Heart left ventricle (tissue), 13 donors: ENCODE measurements around the gene CCDC74B.
"Not testable (repeated sequence)": the region's sequence is repeated elsewhere in the genome, so short reads cannot be mapped to it uniquely, and the experiment has no call there.

Source experiments
- POLR2A ChIP-seq, 2 donors: fragments of 450-650 bp; IDR thresholded peaks; one replicate each; pipeline ENCODE4 v1.6.1; 2017; ENCODE audit warnings: antibody characterized with exemption in 2 of 2, mild to moderate bottlenecking in 2 of 2, moderate library complexity in 2 of 2
- TF ChIP-seq, protein P1 (sequence below), 12 donors: fragments of 200-600 bp; sonication (generic) in 4 of 12; IDR thresholded peaks; one replicate each; pipeline versions ENCODE4 v1.5.0 to v1.8.0; 2018 to 2022; ENCODE audit warnings: antibody characterized with exemption in 12 of 12, mild to moderate bottlenecking in 5 of 12
- donor health status: ischemic (EF 13 %, LVEDD 7.1; RV severe dilation, severe dysfunction).
- donor health status: DM: no; HTN: yes; CAD: no.
- donor health status: DM: no; HTN: no; CAD: no.
- donor health status: ischemic (EF 25% LVEDD 6.9; RV normal size, moderate dysfunction).
- donor health status: ischemic (EF 25% LVEDD 5.7; RV mildly dilated, moderate dysfunction).
- donor health status: ischemic (EF 35%, LVEDD 5.7; RV mildly dilated, moderate dysfunction).
- donor health status: nonischemic (EF 11% LVEDD 7.7; RV severe dilation, severe dysfunction).
- donor health status: DM: yes; HTN: yes; CAD: no.
- donor health status: PGD.
- donor health status: ischemic (EF 29% LVEDD 5.4; RV normal size, mild dysfunction).
- donor health status: nonischemic (EF 23%, LVEDD 6.1; RV moderate dilation, normal function).

DNA sequence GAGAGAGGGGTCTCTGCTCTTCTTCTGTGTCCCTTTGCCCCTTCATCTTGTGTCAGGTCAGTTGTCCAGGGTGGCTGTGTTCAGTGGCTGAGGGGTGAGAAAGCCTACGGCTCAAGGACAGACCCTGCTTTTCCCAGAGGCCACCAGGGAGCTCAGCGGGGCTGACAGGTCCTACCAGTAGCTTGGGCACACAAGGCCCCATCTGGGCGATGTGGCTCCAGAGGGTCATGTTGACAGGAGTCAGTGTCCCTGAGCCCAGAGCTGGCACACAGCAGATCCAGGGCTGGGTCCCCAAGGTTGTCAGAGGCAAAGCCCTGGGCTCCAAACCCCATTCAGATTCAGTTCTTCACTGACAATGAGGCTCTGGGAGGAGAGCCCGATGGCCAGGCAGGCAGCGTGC, 7.8 kb downstream of the CCDC74B start:
- TF ChIP-seq, protein P1, sequence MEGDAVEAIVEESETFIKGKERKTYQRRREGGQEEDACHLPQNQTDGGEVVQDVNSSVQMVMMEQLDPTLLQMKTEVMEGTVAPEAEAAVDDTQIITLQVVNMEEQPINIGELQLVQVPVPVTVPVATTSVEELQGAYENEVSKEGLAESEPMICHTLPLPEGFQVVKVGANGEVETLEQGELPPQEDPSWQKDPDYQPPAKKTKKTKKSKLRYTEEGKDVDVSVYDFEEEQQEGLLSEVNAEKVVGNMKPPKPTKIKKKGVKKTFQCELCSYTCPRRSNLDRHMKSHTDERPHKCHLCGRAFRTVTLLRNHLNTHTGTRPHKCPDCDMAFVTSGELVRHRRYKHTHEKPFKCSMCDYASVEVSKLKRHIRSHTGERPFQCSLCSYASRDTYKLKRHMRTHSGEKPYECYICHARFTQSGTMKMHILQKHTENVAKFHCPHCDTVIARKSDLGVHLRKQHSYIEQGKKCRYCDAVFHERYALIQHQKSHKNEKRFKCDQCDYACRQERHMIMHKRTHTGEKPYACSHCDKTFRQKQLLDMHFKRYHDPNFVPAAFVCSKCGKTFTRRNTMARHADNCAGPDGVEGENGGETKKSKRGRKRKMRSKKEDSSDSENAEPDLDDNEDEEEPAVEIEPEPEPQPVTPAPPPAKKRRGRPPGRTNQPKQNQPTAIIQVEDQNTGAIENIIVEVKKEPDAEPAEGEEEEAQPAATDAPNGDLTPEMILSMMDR (IDR thresholded peaks at IDR 0.05), result not testable (repeated sequence)
- TF ChIP-seq POLR2A (IDR thresholded peaks at IDR 0.05), result not testable (repeated sequence)
